Tracheal epithelial cell (primary cell): ENCODE results near the gene TBC1D14. TPM values are rescaled to one million over a fixed set of nuclear protein-coding genes. Genes with fewer than 3 reads are reported as not detected.

Experiments
- total RNA-seq: library from RNA; depleted of rRNA; stranded (reverse); fragments of >200 nt; gene quantifications from 2 replicates; pipeline ENCODE4 v1.2.1, GENCODE V29; 2014

The TBC1D14 gene
- 113 and 127 TPM in 2 replicates for total RNA-seq

GRCh38 chr4:6909113-6909969 is at the start of gene TBC1D14:
Gene TBC1D14 (plus strand): TSS chr4:6909826. CDS start chr4:6923390, 13,564 bp downstream.

GRCh38 chr4:7043284-7044136 is 133.9 kb downstream of the TBC1D14 start, which contains the start of gene TADA2B:
Gene TADA2B (plus strand): TSS chr4:7043372. CDS start chr4:7043580, 208 bp downstream.

GRCh38 chr4:7067452-7068278 is 158.0 kb downstream of the TBC1D14 start, which contains the start of gene GRPEL1:
Gene GRPEL1 (minus strand): TSS chr4:7068064. CDS start chr4:7068032, 32 bp downstream.

Other genes with a start within 250 kb of the TBC1D14 start
- gene S100P, start 215.9 kb upstream of the TBC1D14 start, total RNA-seq: 5.8 and 267 TPM in 2 replicates
- gene MRFAP1L1, start 200.0 kb upstream of the TBC1D14 start, total RNA-seq: 35.9 and 44.3 TPM in 2 replicates
- 17.7 and 20.7 TPM in 2 replicates for gene BLOC1S4, start 193.7 kb upstream of the TBC1D14 start, total RNA-seq
- gene KIAA0232, start 127.1 kb upstream of the TBC1D14 start, total RNA-seq: 16.9 and 21.1 TPM in 2 replicates
- 11.1 and 12.0 TPM in 2 replicates for gene TADA2B, start 133.5 kb downstream of the TBC1D14 start, total RNA-seq
- 38.8 and 57.1 TPM in 2 replicates for gene GRPEL1, start 158.2 kb downstream of the TBC1D14 start, total RNA-seq